NT2/D1 (cell line): ENCODE data around the gene ATP1A2.

Experiments
- YY1 ChIP-seq: IDR thresholded peaks from 2 replicates; pipeline ENCODE4 v1.6.1; 2011; ENCODE audit not compliant: insufficient read length, insufficient read depth
- ZNF274 ChIP-seq: IDR thresholded peaks from 2 replicates; pipeline ENCODE4 v1.6.1; 2011; ENCODE audit warnings: mild to moderate bottlenecking, low read depth, low read length

- TF ChIP-seq YY1 (no peak), ZNF274 (no peak)
Measured at GRCh38 chr1:160093069-160093395, 22.5 kb upstream of the ATP1A2 start.
